GM12878 (cell line): Measurements from ENCODE around the gene UMOD. TPM values are rescaled to one million over a fixed set of nuclear protein-coding genes. Genes with fewer than 3 reads are reported as not detected.

Source experiments
- ATAC-seq: fragments of 200-7000 bp; cut with Tn5 transposase; 3 replicates; pipeline ENCODE4 v1.9.1; 2020; ENCODE audit warnings: mild to moderate bottlenecking, moderate library complexity
- BruUV-seq: library from RNA; stranded (reverse); fragments of 400-500 nt; replicated peaks from 2 replicates; lab custom pipeline; 2021; lab: Mats Ljungman, UMichigan
- CTCF ChIA-PET: fragments of 300-600 bp; sonication (Branson Sonifier 250); formaldehyde crosslinking; extraction: SDS; loops from one replicate; lab custom pipeline; 2021; ENCODE audit warnings: inconsistent platforms; lab: Yijun Ruan, JAX
- POLR2A ChIA-PET: fragments of 350-600 bp; formaldehyde crosslinking; extraction: SDS; loops from one replicate; lab custom pipeline; 2021; ENCODE audit warnings: inconsistent platforms; lab: Charles Lee
- RAD21 ChIA-PET: fragments of 300-600 bp; sonication (Branson Sonifier 250); formaldehyde crosslinking; loops from one replicate; lab custom pipeline; 2023; ENCODE audit warnings: antibody characterized with exemption; ENCODE audit not compliant: unreplicated experiment; lab: Charles Lee
- SMC1A ChIA-PET: fragments of 300-600 bp; sonication (Branson Sonifier 250); formaldehyde crosslinking; loops from one replicate; lab custom pipeline; 2023; ENCODE audit not compliant: unreplicated experiment, uncharacterized antibody; lab: Charles Lee
- DNase-seq: peaks from one replicate; pipeline ENCODE4 v3.0.0-alpha.2; 2011; ENCODE audit warnings: low read depth, low spot score
- FAIRE-seq: peaks from 3 replicates; lab custom pipeline; 2011; peaks lifted over from hg19 to GRCh38; lab: Jason Lieb, UNC
- H2AFZ ChIP-seq: 2 replicates; pipeline ENCODE4 v1.6.0; 2011; ENCODE audit warnings: low read depth, low read length, control low read depth; ENCODE audit not compliant: control insufficient read depth
- H3K27ac ChIP-seq: 2 replicates; pipeline ENCODE4 v1.5.1; 2011; ENCODE audit warnings: control low read depth; ENCODE audit not compliant: control insufficient read depth, insufficient read depth
- H3K27me3 ChIP-seq, 2 experiments: replicated peaks in 1 of 2; 2 replicates each; pipeline versions ENCODE4 v1.6.0 to v1.6.1; 2011; ENCODE audit warnings: low read length in 1 of 2; ENCODE audit not compliant: control insufficient read depth in 2 of 2, insufficient read depth in 2 of 2
- H3K36me3 ChIP-seq, 2 experiments: 2 replicates each; pipeline ENCODE4 v1.5.1; 2011; ENCODE audit warnings: low read length in 1 of 2; ENCODE audit not compliant: control insufficient read depth in 2 of 2, insufficient read depth in 2 of 2
- H3K4me1 ChIP-seq: 2 replicates; pipeline ENCODE4 v1.6.1; 2011; ENCODE audit warnings: mild to moderate bottlenecking, low read length, moderate library complexity, mixed read lengths; ENCODE audit not compliant: control insufficient read depth, insufficient read depth
- H3K4me2 ChIP-seq: 2 replicates; pipeline ENCODE4 v1.6.0; 2011; ENCODE audit warnings: control low read depth; ENCODE audit not compliant: control insufficient read depth, insufficient read depth
- H3K4me3 ChIP-seq: fragments of 200-600 bp; sonication (generic); 2 replicates; pipeline ENCODE4 v1.5.1; 2016
- H3K79me2 ChIP-seq: 2 replicates; pipeline ENCODE4 v1.6.0; 2011; ENCODE audit warnings: low read length; ENCODE audit not compliant: control insufficient read depth, insufficient read depth
- H3K9ac ChIP-seq: 2 replicates; pipeline ENCODE4 v1.8.0; 2011; ENCODE audit warnings: low read length, control low read depth, mixed read lengths; ENCODE audit not compliant: control insufficient read depth, insufficient read depth
- H3K9me3 ChIP-seq: replicated peaks from 3 replicates; pipeline ENCODE4 v1.5.1; 2011; ENCODE audit warnings: mild to moderate bottlenecking, low read length; ENCODE audit not compliant: control insufficient read depth, insufficient read depth
- H4K20me1 ChIP-seq: 2 replicates; pipeline ENCODE4 v1.6.0; 2011; ENCODE audit not compliant: control insufficient read depth, insufficient read depth
- CBFB ChIP-seq: IDR thresholded peaks from 2 replicates; pipeline ENCODE4 v1.6.1; 2016; ENCODE audit warnings: antibody characterized with exemption, low read depth
- CBX5 ChIP-seq: sonication (generic); IDR thresholded peaks from 2 replicates; pipeline ENCODE4 v1.6.1; 2016; ENCODE audit warnings: low read depth, moderate library complexity, mild to moderate bottlenecking, inconsistent platforms
- GABPA ChIP-seq: IDR thresholded peaks from 2 replicates; pipeline ENCODE4 v1.6.1; 2014; ENCODE audit warnings: antibody characterized with exemption, low read depth, mild to moderate bottlenecking, inconsistent platforms
- MXI1 ChIP-seq: fragments of 150-350 bp; IDR thresholded peaks from 2 replicates; pipeline ENCODE4 v1.6.1; 2011; ENCODE audit warnings: low read depth, mild to moderate bottlenecking, inconsistent platforms, low read length, improper control_type of control experiment
- MYC ChIP-seq: IDR thresholded peaks from 2 replicates; pipeline ENCODE4 v1.6.1; 2011; ENCODE audit warnings: mild to moderate bottlenecking, low read length, moderate library complexity, inconsistent platforms; ENCODE audit not compliant: insufficient read depth, insufficient replicate concordance, insufficient read length, severe bottlenecking
- NFIC ChIP-seq: IDR thresholded peaks from 2 replicates; pipeline ENCODE4 v1.6.1; 2012; ENCODE audit warnings: low read depth, mild to moderate bottlenecking, inconsistent platforms, low read length, moderate library complexity
- NFYA ChIP-seq: IDR thresholded peaks from 2 replicates; pipeline ENCODE4 v1.6.1; 2011; ENCODE audit warnings: low read depth, mild to moderate bottlenecking, low read length, improper control_type of control experiment, borderline replicate concordance
- NFYB ChIP-seq: IDR thresholded peaks from 2 replicates; pipeline ENCODE4 v1.6.1; 2011; ENCODE audit warnings: low read depth, mild to moderate bottlenecking, low read length, improper control_type of control experiment, moderate library complexity; ENCODE audit not compliant: insufficient read depth
- NR2C2 ChIP-seq: IDR thresholded peaks from 2 replicates; pipeline ENCODE4 v1.6.1; 2011; ENCODE audit warnings: borderline replicate concordance, low read depth; ENCODE audit not compliant: control insufficient read depth, insufficient read length
- RAD21 ChIP-seq: IDR thresholded peaks from 2 replicates; pipeline ENCODE4 v1.6.1; 2011; ENCODE audit warnings: mild to moderate bottlenecking, low read depth, low read length, moderate library complexity; ENCODE audit not compliant: insufficient read depth
- RCOR1 ChIP-seq: conservative IDR thresholded peaks from 2 replicates; pipeline ENCODE4 v1.6.1; 2012; ENCODE audit warnings: low read depth, low read length, improper control_type of control experiment
- SUPT20H ChIP-seq: IDR thresholded peaks from 2 replicates; pipeline ENCODE4 v1.6.1; 2011; ENCODE audit warnings: low read depth, mild to moderate bottlenecking, low read length, moderate library complexity, borderline replicate concordance; ENCODE audit not compliant: control insufficient read depth
- WGBS: methylation state at CpG from one replicate; pipeline ENCODE4 v1.1.6; 2016; ENCODE audit warnings: low lambda C conversion rate; ENCODE audit not compliant: insufficient replicate concordance, insufficient coverage; ENCODE audit errors: missing lambda C conversion rate; 5-methylcytosine and 5-hydroxymethylcytosine counted together
- in situ Hi-C: fragments of 300-500 bp; cut with MboI; formaldehyde crosslinking; loops from 9 replicates; pipeline ENCODE4 v1.14.3; 2018; ENCODE audit warnings: mixed read lengths
- intact Hi-C: fragments of 100-400 bp; cut with micrococcal nuclease; formaldehyde crosslinking; loops from one replicate; pipeline ENCODE4 v1.14.2; 2022; ENCODE audit not compliant: unreplicated experiment
- polyA plus RNA-seq, 11 experiments: library from polyadenylated mRNA; depleted of rRNA in 4 of 11; unstranded in 6 of 11; stranded (reverse) in 5 of 11; fragments of >200 nt; fragmentation: Nextera tagmentation in 4 of 11; fragmentation: Illumina TruSeq in 1 of 11; extraction: Ambion mirVana in 4 of 11; extraction: Trizol in 1 of 11; gene quantifications; 1 replicate in 1 of 11; 2 replicates in 10 of 11; pipeline versions ENCODE4 v1.2.1 to v1.2.3, GENCODE V29; 2011 to 2016; ENCODE audit warnings: inconsistent platforms in 2 of 11, missing spikeins in 2 of 11, low read depth in 1 of 11
- total RNA-seq, 4 experiments: library from RNA; depleted of rRNA in 3 of 4; stranded (reverse); fragments of >200 nt in 3 of 4; fragmentation: Illumina TruSeq in 1 of 4; extraction: Trizol in 1 of 4; gene quantifications; 2 replicates each; pipeline versions ENCODE4 v1.2.1 to v1.2.3, GENCODE V29; 2013 to 2021
- TF ChIP-seq, protein P1 (sequence below): IDR thresholded peaks from 2 replicates; pipeline ENCODE4 v1.6.1; 2011; ENCODE audit warnings: borderline replicate concordance, low read depth, mild to moderate bottlenecking, moderate library complexity, low read length; ENCODE audit not compliant: insufficient read depth, poor library complexity, severe bottlenecking
- TF ChIP-seq, protein P2 (sequence below): fragments of 450-650 bp; formaldehyde crosslinking; IDR thresholded peaks from 2 replicates; pipeline ENCODE4 v1.4.0; 2022; ENCODE audit warnings: mild to moderate bottlenecking, moderate library complexity
- TF ChIP-seq, protein P3 (sequence below): fragments of 450-650 bp; IDR thresholded peaks from 2 replicates; pipeline ENCODE4 v1.6.1; 2017; ENCODE audit warnings: borderline replicate concordance

UMOD gene
- total and polyA plus RNA-seq, 10 of the 15 experiments (the other 5 are each of a cell fraction or from before 2014, with no cell fraction given), result not detected

DNA sequence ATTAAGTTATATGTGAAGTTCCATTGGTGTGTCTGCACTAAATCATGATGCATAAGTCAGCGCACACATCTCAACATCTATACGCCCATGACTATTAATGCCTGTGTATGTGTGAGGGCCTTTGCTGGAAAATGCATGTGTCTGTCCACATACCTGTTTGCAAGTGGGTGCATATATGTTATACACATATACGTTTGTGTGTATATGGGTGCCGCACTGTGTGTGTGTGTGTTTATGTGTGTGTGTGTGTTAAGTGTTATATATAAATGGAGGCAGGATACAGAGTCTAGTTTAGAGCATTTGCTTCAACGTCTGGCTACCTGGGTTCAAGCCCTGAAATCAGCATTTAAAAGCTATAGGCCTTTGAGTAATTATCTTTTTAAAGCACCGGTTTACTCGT lies 44.7 kb downstream of the UMOD start (continued):
- TF ChIP-seq RCOR1 (no peak), CBX5 (no peak), RAD21 (no peak), NFYB (no peak)
- TF ChIP-seq, protein P1, sequence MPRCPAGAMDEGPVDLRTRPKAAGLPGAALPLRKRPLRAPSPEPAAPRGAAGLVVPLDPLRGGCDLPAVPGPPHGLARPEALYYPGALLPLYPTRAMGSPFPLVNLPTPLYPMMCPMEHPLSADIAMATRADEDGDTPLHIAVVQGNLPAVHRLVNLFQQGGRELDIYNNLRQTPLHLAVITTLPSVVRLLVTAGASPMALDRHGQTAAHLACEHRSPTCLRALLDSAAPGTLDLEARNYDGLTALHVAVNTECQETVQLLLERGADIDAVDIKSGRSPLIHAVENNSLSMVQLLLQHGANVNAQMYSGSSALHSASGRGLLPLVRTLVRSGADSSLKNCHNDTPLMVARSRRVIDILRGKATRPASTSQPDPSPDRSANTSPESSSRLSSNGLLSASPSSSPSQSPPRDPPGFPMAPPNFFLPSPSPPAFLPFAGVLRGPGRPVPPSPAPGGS, result no peak

DNA sequence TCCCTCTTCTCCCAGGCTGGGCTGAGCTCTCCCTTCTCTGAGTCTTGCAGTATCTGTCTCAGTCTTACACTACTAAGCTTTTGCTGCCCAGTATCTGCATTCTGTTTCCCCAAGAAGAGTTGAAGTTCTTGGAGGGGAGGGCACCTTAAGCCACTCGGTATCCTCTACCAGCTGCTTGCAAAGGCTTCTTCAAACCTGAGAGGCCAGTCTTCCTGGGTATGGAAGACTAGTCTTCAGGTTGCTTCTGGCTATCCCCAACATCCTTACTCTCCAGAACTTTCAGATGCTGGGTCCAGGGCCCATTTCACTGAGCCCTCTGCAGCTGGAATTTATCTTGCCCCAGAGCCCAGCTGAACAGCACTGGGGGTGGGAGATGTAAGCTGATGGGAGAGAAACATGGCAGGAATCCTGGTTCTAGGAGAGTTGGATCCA lies 45.3 kb downstream of the UMOD start:
- Histone ChIP-seq H2AFZ (no peak overlapping the region), H3K9me3 (no peaks in the 10 kb centered on the region), H3K4me1 (no peaks in the 10 kb centered on the region), H3K4me3 (no peak overlapping the region), H3K4me2 (no peak overlapping the region), H3K79me2 (no peaks in the 10 kb centered on the region), H4K20me1 (no peaks in the 10 kb centered on the region), H3K27ac (no peak overlapping the region), H3K27me3 (no peaks in the 10 kb centered on the region; a peak in 1 of 4 replicates), H3K9ac (no peak overlapping the region), H3K36me3 (no peaks in the 10 kb centered on the region)
- FAIRE-seq (no peak), DNase-seq (no peak), ATAC-seq (no peak)
- no TSS peak for BruUV-seq
- ChIA-PET POLR2A (no interaction called here), CTCF (interaction anchor here (0.6 to 0.9 kb wide), 3 partner anchors 69 to 400 kb away, joined by 3 to 4 read pairs (median 4); no protein-coding TSS in a partner anchor), SMC1A (no interaction called here), RAD21 (no interaction called here)
- 6% methylated on average over 1 of the region's 1 CpG for WGBS
- TF ChIP-seq MXI1 (no peak), CBFB (no peak), NFIC (no peak), NFYA (no peak), NR2C2 (no peak), GABPA (no peak), MYC (no peak), SUPT20H (no peak)
- TF ChIP-seq, protein P2, sequence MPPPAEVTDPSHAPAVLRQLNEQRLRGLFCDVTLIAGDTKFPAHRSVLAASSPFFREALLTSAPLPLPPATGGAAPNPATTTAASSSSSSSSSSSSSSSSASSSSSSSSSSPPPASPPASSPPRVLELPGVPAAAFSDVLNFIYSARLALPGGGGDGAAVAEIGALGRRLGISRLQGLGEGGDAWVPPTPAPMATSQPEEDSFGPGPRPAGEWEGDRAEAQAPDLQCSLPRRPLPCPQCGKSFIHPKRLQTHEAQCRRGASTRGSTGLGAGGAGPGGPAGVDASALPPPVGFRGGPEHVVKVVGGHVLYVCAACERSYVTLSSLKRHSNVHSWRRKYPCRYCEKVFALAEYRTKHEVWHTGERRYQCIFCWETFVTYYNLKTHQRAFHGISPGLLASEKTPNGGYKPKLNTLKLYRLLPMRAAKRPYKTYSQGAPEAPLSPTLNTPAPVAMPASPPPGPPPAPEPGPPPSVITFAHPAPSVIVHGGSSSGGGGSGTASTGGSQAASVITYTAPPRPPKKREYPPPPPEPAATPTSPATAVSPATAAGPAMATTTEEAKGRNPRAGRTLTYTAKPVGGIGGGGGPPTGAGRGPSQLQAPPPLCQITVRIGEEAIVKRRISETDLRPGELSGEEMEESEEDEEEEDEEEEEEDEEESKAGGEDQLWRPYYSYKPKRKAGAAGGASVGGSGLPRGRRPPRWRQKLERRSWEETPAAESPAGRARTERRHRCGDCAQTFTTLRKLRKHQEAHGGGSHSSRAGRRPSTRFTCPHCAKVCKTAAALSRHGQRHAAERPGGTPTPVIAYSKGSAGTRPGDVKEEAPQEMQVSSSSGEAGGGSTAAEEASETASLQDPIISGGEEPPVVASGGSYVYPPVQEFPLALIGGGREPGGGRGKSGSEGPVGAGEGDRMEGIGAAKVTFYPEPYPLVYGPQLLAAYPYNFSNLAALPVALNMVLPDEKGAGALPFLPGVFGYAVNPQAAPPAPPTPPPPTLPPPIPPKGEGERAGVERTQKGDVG (CRISPR knock-in tag), result no peak
- TF ChIP-seq, protein P3, sequence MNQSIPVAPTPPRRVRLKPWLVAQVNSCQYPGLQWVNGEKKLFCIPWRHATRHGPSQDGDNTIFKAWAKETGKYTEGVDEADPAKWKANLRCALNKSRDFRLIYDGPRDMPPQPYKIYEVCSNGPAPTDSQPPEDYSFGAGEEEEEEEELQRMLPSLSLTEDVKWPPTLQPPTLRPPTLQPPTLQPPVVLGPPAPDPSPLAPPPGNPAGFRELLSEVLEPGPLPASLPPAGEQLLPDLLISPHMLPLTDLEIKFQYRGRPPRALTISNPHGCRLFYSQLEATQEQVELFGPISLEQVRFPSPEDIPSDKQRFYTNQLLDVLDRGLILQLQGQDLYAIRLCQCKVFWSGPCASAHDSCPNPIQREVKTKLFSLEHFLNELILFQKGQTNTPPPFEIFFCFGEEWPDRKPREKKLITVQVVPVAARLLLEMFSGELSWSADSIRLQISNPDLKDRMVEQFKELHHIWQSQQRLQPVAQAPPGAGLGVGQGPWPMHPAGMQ, result no peak
- intact Hi-C loops, result no loop called here
- in situ Hi-C loops, result no loop called here
